Activated effector memory CD4-positive, alpha-beta T cell treated with anti-CD3 and anti-CD28 coated beads, Interleukin-2, amount 50 U/mL, for 16 hours (primary cell): ENCODE results near the gene MAP1S.
A peak's percentile ranks its signal among the peaks of the same experiment; 100 is the strongest.
"Not testable (repeated sequence)": the region's sequence is repeated elsewhere in the genome, so short reads cannot be mapped to it uniquely, and the experiment has no call there.

Experiments used
- DNase-seq: peaks from one replicate; pipeline ENCODE4 v3.0.0-alpha.2; 2020

Gene MAP1S

DNA sequence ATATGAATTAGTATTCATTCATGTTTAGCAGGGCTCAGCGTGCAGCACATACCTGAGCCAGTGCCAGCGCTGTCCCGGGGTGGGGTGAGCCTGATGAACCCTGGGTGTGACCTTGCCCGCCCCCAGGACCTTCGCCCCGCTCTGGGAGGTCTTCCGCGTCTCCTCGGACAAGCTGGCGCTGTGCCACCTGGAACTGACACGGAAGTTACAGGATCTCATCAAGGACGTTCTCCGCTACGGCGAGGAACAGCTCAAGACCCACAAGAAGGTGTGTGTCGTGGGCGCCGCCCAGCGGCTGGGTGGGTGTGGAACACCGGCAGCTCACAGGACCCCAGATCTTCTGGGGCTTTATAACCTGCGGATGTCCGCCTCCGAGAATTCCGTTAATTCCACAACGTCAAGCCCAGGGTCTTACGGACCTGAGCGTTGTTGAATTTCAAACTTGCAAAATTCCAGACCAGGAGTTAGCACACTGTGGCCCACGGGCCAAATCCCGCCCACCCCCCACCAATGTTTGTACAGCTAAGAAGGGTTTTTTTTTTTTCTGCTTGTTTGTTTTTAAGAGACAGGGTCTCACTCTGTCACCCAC lies 47.4 kb downstream of the MAP1S start:
- no peak for DNase-seq

- DNase-seq: no peak
Measured at GRCh38 chr19:17767559-17767958, 48.3 kb downstream of the MAP1S start.

DNA sequence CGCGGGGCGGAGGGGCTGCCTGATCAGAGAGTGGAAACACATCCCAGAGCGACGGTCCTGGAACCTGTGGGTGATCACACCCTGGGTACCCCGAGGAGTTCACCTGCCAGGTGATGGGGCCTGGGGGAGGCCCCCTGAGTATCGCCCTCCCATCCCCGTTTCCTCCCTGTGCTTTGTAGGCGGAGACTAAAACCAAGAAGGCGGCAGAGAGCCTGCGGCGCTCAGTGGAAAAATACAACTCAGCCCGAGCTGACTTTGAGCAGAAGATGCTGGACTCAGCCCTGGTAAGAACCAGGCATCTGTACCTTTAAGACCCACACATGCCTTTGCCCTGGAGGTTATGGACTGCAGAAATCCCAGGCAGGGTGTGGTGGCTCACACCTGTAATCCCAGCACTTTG lies 51.3 kb downstream of the MAP1S start:
- DNase-seq: no peak

DNA sequence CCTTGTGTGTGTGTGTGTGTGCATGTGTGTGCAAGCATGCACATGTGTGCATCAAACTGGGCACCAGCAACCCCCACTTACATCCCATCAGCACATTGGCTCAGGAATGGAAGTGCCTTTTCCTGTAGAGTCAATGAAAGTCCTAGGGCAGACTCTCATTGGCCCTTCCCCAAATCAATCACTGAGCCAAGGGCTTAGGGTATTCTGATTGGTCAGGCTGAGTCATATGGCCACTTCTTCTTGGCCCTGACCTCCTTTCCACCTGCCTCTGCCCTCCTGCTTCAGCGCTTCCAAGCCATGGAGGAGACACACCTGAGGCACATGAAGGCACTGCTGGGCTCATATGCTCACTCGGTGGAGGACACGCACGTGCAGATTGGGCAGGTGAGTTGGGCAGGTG lies 52.9 kb downstream of the MAP1S start:
- DNase-seq: no peak

GRCh38 chr19:17775245-17775927 lies 56.1 kb downstream of the MAP1S start:
- DNase-seq: peak; percentile 77

DNA sequence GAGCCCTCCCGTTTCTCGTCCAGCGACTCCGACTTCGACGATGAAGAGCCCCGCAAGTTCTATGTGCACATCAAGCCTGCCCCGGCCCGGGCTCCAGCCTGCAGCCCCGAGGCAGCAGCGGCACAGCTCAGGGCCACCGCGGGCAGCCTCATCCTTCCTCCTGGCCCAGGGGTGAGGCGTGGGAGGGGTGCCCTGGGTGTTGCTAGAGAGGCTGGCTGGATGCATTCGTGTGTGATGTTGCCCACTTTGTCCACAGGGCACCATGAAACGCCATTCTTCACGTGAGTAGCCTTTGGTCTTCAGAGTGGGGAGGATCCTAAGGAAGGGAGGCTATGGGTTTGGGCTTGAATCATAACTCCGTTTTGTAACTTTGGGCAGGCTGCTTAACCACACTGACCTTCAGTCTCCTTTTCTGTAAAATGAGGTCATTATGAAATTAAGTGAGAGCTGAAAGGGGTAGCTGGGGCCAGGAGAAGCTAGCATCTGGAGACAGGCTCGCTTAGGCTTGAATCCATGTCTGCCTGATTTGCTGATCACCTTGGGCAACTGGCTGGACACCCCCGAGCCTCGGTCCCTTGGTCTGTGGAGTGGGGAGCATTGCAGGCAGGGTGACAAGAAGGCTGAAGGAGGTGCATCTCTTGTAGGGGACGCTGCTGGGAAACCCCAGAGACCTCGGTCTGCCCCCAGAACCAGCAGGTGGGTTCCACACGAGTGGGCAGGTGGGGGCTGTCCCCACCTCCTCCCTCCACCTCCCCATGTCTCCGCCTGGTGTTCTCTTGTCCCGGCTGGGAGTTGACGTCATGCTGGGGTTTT lies 56.9 kb downstream of the MAP1S start:
- DNase-seq: no peak

DNA sequence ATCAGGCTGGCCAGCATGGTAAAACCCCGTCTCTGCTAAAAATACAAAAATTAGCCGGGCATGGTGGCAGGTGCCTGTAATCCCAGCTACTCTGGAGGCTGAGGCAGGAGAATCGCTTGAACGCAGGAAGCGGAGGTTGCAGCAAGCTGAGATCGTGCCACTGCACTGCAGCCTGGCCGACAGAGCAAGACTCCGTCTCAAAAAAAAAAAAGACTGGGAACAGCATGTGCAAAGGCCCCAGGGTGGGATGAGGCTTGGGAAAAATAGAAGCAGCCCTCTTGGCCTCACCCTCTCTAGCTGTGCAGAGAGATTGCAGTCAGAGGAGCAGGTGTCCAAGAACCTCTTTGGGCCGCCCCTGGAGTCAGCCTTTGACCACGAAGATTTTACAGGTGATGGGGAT lies 58.6 kb downstream of the MAP1S start:
- DNase-seq: not testable (repeated sequence)

DNA sequence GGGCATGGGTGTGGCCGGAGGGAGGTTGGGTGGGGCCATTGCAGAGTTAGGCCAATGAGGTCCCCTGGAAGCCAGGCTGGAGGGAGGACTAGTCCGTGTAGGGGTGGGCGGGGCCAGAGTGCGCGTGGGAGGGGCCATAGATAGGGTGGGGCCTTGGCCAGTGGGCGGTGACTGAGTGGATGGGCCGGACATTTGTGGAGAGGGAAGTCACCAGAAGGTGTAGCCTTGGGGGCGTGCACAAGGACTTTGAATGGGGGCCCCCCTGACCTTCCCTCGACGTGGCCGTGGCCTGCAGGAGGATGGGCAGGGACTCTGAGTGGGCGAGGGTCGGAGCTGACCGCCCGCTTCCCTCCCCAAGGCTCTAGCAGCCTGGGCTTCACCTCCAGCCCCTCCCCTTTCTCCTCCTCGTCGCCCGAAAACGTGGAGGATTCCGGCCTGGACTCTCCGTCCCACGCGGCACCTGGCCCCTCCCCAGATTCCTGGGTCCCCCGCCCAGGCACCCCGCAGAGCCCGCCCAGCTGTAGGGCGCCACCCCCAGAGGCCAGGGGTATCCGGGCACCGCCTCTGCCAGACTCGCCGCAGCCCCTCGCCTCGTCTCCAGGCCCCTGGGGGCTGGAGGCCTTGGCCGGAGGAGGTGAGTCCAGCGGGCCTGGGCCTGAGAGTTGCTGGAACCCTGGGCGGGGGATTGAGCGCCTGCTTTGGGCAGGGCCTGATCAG lies 59.1 kb downstream of the MAP1S start:
- DNase-seq: no peak

GRCh38 chr19:17778968-17779929 lies 60.0 kb downstream of the MAP1S start:
- DNase-seq: no peak

GRCh38 chr19:17780781-17781180 lies 61.5 kb downstream of the MAP1S start:
- DNase-seq: no peak

DNA sequence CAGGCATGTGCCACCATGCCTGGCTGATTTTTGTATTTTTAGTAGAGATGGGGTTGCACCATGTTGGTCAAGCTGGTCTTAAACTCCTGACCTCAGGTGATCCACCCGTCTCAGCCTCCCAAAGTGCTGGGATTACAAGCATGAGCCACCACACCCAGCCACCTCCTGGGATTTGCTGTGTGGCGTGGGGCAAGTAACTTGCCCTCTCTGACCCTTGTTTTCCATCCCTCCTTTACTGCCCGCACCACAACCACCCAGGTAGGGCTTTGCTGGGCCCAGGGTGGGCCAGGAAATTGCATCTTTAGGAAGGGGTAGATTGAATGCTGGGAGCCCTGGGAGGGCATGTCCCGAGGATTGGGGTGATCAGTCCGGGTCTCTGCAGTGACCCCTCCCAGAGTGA lies 64.4 kb downstream of the MAP1S start:
- DNase-seq: not testable (repeated sequence)
